ENCODE measurements around the gene MORN1. TPM values are rescaled to one million over a fixed set of nuclear protein-coding genes. Genes with fewer than 3 reads are reported as not detected.

The MORN1 gene
- total and polyA plus RNA-seq, 4 donors, result 5.2 to 23.9 (median 13.9) TPM

GRCh38 chr1:2356911-2357845, 34.2 kb downstream of the MORN1 start:
- Histone ChIP-seq H3K27me3 (ENCODE audit: control insufficient read depth in 3 of 3, insufficient read depth in 3 of 3, low read length in 2 of 3) (no peaks in the 10 kb centered on the region), H3K9me3 (ENCODE audit: control insufficient read depth in 4 of 4, insufficient read depth in 3 of 4, low read length in 3 of 4) (no peaks in the 10 kb centered on the region), H3K36me3 (ENCODE audit: control insufficient read depth in 4 of 4, insufficient read depth in 4 of 4, low read length in 4 of 4) (peaks cover 0 to 2% (median 0%) of the 10 kb centered on the region in 4 donors), H3K9ac (ENCODE audit: insufficient read depth in 1 of 2, low read length in 2 of 2) (no peak overlapping the region), H3K4me3 (no peak overlapping the region), H3K27ac (ENCODE audit: low read depth in 1 of 2, low read length in 1 of 2) (no peak overlapping the region), H3K4me1 (ENCODE audit: control insufficient read depth in 5 of 5, insufficient read depth in 5 of 5, low read length in 5 of 5) (peaks cover 0 to 9% (median 0%) of the 10 kb centered on the region in 5 donors)
- no peak for DNase-seq
- no peak for TF ChIP-seq CTCF (IDR thresholded peaks at IDR 0.05; ENCODE audit: control extremely low read depth, extremely low read depth)
- ATAC-seq (ENCODE audit: insufficient read depth, low FRiP score), result no peak
- 90 to 93% methylated on average over 35 to 37 of the region's 37 CpGs for WGBS, 2 donors

- Histone ChIP-seq H3K9ac (ENCODE audit: insufficient read depth in 1 of 2, low read length in 2 of 2) (no peak overlapping the region), H3K9me3 (ENCODE audit: control insufficient read depth in 4 of 4, insufficient read depth in 3 of 4, low read length in 3 of 4) (no peaks in the 10 kb centered on the region), H3K4me3 (no peak overlapping the region), H3K27me3 (ENCODE audit: control insufficient read depth in 3 of 3, insufficient read depth in 3 of 3, low read length in 2 of 3) (no peaks in the 10 kb centered on the region), H3K27ac (ENCODE audit: low read depth in 1 of 2, low read length in 1 of 2) (no peak overlapping the region), H3K36me3 (ENCODE audit: control insufficient read depth in 4 of 4, insufficient read depth in 4 of 4, low read length in 4 of 4) (peaks cover 0 to 2% (median 0%) of the 10 kb centered on the region in 4 donors), H3K4me1 (ENCODE audit: control insufficient read depth in 5 of 5, insufficient read depth in 5 of 5, low read length in 5 of 5) (peaks cover 0 to 9% (median 0%) of the 10 kb centered on the region in 5 donors)
- DNase-seq, result no peak
- no peak for ATAC-seq (ENCODE audit: insufficient read depth, low FRiP score)
- WGBS, 2 donors, result 94 to 95% methylated on average over 14 to 15 of the region's 15 CpGs
- no peak for TF ChIP-seq CTCF (IDR thresholded peaks at IDR 0.05; ENCODE audit: control extremely low read depth, extremely low read depth)
Measured at GRCh38 chr1:2356401-2356800, 35.0 kb downstream of the MORN1 start.

- TF ChIP-seq CTCF (IDR thresholded peaks at IDR 0.05; ENCODE audit: control extremely low read depth, extremely low read depth), result no peak
- no peak for ATAC-seq (ENCODE audit: insufficient read depth, low FRiP score)
- Histone ChIP-seq H3K36me3 (ENCODE audit: control insufficient read depth in 4 of 4, insufficient read depth in 4 of 4, low read length in 4 of 4) (peaks cover 0 to 2% (median 0%) of the 10 kb centered on the region in 4 donors), H3K27me3 (ENCODE audit: control insufficient read depth in 3 of 3, insufficient read depth in 3 of 3, low read length in 2 of 3) (no peaks in the 10 kb centered on the region), H3K4me1 (ENCODE audit: control insufficient read depth in 5 of 5, insufficient read depth in 5 of 5, low read length in 5 of 5) (peaks cover 0 to 9% (median 0%) of the 10 kb centered on the region in 5 donors), H3K9ac (ENCODE audit: insufficient read depth in 1 of 2, low read length in 2 of 2) (no peak overlapping the region), H3K27ac (ENCODE audit: low read depth in 1 of 2, low read length in 1 of 2) (no peak overlapping the region), H3K4me3 (no peak overlapping the region), H3K9me3 (ENCODE audit: control insufficient read depth in 4 of 4, insufficient read depth in 3 of 4, low read length in 3 of 4) (no peaks in the 10 kb centered on the region)
- WGBS, 2 donors, result 86 to 91% methylated on average over 28 of the region's 28 CpGs
- no peak for DNase-seq
Measured at GRCh38 chr1:2355373-2356261, 35.7 kb downstream of the MORN1 start.
